Transverse colon (tissue), 4 donors: ENCODE results near the gene DBI. TPM values are rescaled to one million over a fixed set of nuclear protein-coding genes. Genes with fewer than 3 reads are reported as not detected.

Source experiments
- DNase-seq: peaks from one replicate; pipeline ENCODE4 v3.0.0-alpha.2; 2019
- H3K27ac ChIP-seq, 4 donors: fragments of 200-600 bp; sonication (generic); 2 replicates each; pipeline ENCODE4 v1.5.1; 2016 to 2018; ENCODE audit warnings: inconsistent platforms in 4 of 4
- H3K27me3 ChIP-seq: fragments of 200-600 bp; sonication (generic); 2 replicates; pipeline ENCODE4 v1.5.1; 2017; ENCODE audit warnings: inconsistent platforms
- H3K36me3 ChIP-seq, 4 donors: fragments of 200-600 bp; sonication (generic); 2 replicates each; pipeline ENCODE4 v1.5.1; 2017 to 2019; ENCODE audit warnings: inconsistent platforms in 4 of 4
- H3K4me1 ChIP-seq, 4 donors: fragments of 200-600 bp; sonication (generic); 2 replicates each; pipeline ENCODE4 v1.5.1; 2017 to 2020; ENCODE audit warnings: inconsistent platforms in 4 of 4
- H3K4me3 ChIP-seq, 4 donors: fragments of 200-600 bp; sonication (generic); 1 replicate in 1 of 4; 2 replicates in 3 of 4; pipeline versions ENCODE4 v1.5.1 to v1.6.1; 2017 to 2019; ENCODE audit warnings: inconsistent platforms in 4 of 4
- H3K9me3 ChIP-seq, 2 donors: fragments of 200-600 bp; sonication (generic); 2 replicates each; pipeline ENCODE4 v1.5.1; 2017 to 2019; ENCODE audit warnings: inconsistent platforms in 2 of 2
- EP300 ChIP-seq: sonication (generic); formaldehyde crosslinking; IDR thresholded peaks from one replicate; pipeline ENCODE4 v1.6.1; 2017; ENCODE audit warnings: antibody characterized with exemption, low read depth
- POLR2A ChIP-seq: fragments of 450-650 bp; IDR thresholded peaks from one replicate; pipeline ENCODE4 v1.6.1; 2016; ENCODE audit warnings: antibody characterized with exemption, mild to moderate bottlenecking, moderate library complexity
- POLR2AphosphoS5 ChIP-seq, 3 donors: sonication (generic); formaldehyde crosslinking; IDR thresholded peaks; one replicate each; pipeline ENCODE4 v1.6.1; 2016; ENCODE audit warnings: antibody characterized with exemption in 3 of 3
- WGBS, 2 donors: methylation state at CpG; one replicate each; pipeline ENCODE4 v1.1.5; 2018; ENCODE audit warnings: low coverage in 1 of 2; 5-methylcytosine and 5-hydroxymethylcytosine counted together
- in situ Hi-C, 4 donors: fragments of 200-750 bp; cut with MboI; loops; one replicate each; pipeline versions ENCODE4 v1.15.0 to v1.15.1; 2017; ENCODE audit warnings: low sequenced_read_pairs in 3 of 4, low pct_ligation_motif_present in 1 of 4, low pct_unique_long_range_greater_than_20kb in 1 of 4
- intact Hi-C: fragments of 100-400 bp; cut with DNase I; formaldehyde crosslinking; loops from one replicate; pipeline ENCODE4 v1.15.1; 2023; ENCODE audit warnings: low total_unique reads
- total RNA-seq, 4 donors: library from RNA; depleted of rRNA; stranded (reverse); fragments of >200 nt; gene quantifications; one replicate each; pipeline ENCODE4 v1.1.0, GENCODE V29; 2016
- TF ChIP-seq, protein P1 (sequence below), 5 experiments: fragments of 200-600 bp in 3 of 5; fragments of 450-650 bp in 2 of 5; sonication (generic) in 3 of 5; IDR thresholded peaks; 1 replicate in 2 of 5; 2 replicates in 3 of 5; pipeline ENCODE4 v1.5.1; 2016 to 2017; ENCODE audit warnings: antibody characterized with exemption in 5 of 5, inconsistent platforms in 3 of 5, mild to moderate bottlenecking in 2 of 5, moderate library complexity in 1 of 5

Gene DBI
- total RNA-seq, 4 donors from 2014 or later = 33.8 to 212 (median 149) TPM

DNA sequence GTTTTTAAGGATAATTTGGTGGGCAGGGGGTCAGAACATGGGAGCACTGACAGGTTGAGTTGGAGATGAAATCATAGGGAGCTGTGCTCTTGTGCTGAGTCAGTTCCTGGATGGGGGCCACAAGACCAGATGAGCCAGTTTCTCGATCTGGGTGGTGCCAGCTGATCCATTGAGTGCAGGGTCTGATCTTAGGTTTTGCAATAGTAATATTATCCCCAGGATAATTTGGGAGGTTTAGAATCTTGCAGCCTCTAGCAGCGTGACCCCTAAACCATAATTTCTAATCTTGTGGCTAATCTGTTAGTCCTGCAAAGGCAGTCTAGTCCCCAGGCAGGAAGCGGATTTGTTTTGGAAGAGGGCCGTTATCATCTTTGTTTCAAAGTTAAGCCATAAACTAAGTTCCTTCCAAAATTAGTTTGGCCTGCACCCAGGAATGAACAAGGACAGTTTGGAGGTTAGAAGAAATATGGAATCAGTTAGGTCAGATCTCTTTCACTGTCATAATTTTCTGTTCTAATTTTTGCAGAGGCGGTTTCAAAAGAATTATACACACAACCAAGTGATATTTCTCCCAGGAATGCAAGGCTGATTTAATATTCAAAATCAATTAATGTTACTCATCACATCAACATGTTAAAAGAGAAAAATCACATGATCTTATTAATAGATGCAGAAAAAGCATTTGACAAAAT lies 23.0 kb downstream of the DBI start:
- Histone ChIP-seq H3K36me3 (no peaks in the 10 kb centered on the region), H3K4me1 (peaks cover 0 to 20% (median 15%) of the 10 kb centered on the region in 4 donors), H3K9me3 (no peaks in the 10 kb centered on the region), H3K27ac (no peak overlapping the region), H3K4me3 (no peak overlapping the region), H3K27me3 (no peaks in the 10 kb centered on the region)
- intact Hi-C loops (no loop called here), in situ Hi-C loops (no loop called here)
- WGBS, 2 donors = 31 to 50% methylated on average over 2 to 5 of the region's 5 CpGs
- peak; percentile 50 for DNase-seq
- TF ChIP-seq POLR2A (no peak), POLR2AphosphoS5 (IDR thresholded peaks at IDR 0.05) (no peak), EP300 (no peak)
- TF ChIP-seq, protein P1, sequence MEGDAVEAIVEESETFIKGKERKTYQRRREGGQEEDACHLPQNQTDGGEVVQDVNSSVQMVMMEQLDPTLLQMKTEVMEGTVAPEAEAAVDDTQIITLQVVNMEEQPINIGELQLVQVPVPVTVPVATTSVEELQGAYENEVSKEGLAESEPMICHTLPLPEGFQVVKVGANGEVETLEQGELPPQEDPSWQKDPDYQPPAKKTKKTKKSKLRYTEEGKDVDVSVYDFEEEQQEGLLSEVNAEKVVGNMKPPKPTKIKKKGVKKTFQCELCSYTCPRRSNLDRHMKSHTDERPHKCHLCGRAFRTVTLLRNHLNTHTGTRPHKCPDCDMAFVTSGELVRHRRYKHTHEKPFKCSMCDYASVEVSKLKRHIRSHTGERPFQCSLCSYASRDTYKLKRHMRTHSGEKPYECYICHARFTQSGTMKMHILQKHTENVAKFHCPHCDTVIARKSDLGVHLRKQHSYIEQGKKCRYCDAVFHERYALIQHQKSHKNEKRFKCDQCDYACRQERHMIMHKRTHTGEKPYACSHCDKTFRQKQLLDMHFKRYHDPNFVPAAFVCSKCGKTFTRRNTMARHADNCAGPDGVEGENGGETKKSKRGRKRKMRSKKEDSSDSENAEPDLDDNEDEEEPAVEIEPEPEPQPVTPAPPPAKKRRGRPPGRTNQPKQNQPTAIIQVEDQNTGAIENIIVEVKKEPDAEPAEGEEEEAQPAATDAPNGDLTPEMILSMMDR (IDR thresholded peaks at IDR 0.05) = no peak

DNA sequence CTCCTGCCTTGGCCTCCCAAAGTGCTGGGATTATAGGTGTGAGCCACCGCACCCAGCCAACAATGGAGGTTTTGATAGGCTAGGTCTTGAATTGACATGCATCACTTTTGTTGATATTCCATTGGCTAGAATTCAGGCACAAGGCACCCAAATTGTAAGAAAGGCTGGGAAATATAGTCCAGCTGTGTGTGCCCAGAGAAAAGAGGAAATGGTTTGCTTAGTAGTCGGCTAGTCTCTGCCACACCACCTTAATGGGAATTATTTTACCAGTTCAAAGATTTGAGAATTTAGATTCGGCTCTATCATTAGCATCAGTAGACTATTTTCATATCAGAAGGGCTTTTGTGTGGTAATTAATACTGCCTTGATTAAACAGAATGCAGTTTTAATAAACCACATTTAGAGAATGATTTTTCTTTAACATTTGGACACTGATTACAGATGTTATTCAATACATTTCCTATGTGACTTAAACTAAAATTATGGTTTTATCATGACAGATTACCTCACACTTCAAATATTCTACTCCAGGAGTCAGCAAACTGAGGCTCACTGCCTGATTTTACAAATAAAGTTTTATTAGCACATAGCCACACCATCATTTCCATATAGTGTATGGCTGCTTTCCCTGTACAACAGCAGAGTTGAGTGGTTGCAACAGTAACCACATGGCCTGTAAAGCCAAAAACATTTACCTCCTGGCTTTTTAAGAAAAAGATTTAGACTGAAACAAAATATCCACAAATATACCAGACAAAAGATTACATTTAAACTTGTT lies 27.4 kb downstream of the DBI start:
- H3K4me3 ChIP-seq = no peak overlapping the region
- no peaks in the 10 kb centered on the region for H3K9me3 ChIP-seq
- in situ Hi-C loops = no loop called here
- 86 to 100% methylated on average over 1 to 3 of the region's 3 CpGs for WGBS, 2 donors
- TF ChIP-seq, protein P1 (IDR thresholded peaks at IDR 0.05) = no peak
- TF ChIP-seq POLR2AphosphoS5 (IDR thresholded peaks at IDR 0.05) (no peak), POLR2A (no peak), EP300 (no peak)
- no peak overlapping the region for H3K27ac ChIP-seq
- no peak for DNase-seq
- no peaks in the 10 kb centered on the region for H3K27me3 ChIP-seq
- H3K36me3 ChIP-seq = no peaks in the 10 kb centered on the region
- intact Hi-C loops = no loop called here
- H3K4me1 ChIP-seq = peaks cover 0 to 9% (median 6%) of the 10 kb centered on the region in 4 donors

DNA sequence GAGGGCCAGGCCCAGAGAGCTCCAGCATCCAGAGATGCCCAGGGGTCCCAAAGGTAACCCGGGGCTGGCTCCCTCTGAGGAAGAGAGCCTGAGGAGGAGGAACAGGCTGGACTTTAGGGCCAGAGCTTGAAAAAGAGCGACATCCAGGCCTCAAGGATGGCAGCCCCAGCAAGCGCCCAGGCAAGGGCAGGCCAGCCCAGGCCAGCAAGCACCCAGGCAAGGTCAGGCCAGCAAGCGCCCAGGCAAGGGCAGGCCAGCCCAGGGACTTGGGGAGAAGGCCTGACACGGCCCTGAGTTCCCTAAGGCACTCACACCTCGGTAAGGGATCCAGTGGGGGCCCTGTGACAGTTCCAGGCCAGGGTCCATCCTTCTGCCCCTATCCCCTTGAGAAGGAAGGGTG lies 30.4 kb downstream of the DBI start:
- WGBS, 2 donors = 83% methylated on average over 6 of the region's 6 CpGs; no CpG with 5 or more reads in 1 of the 2 donors
- H3K27ac ChIP-seq = no peak overlapping the region
- H3K4me3 ChIP-seq = no peak overlapping the region
- H3K4me1 ChIP-seq = no peaks in the 10 kb centered on the region
- intact Hi-C loops = no loop called here
- no peak for DNase-seq
- in situ Hi-C loops = no loop called here
- no peaks in the 10 kb centered on the region for H3K27me3 ChIP-seq
- H3K36me3 ChIP-seq = no peaks in the 10 kb centered on the region
- H3K9me3 ChIP-seq = no peaks in the 10 kb centered on the region
- TF ChIP-seq POLR2AphosphoS5 (IDR thresholded peaks at IDR 0.05) = no peak
- TF ChIP-seq POLR2A = no peak
- TF ChIP-seq, protein P1 (IDR thresholded peaks at IDR 0.05) = no peak
- no peak for TF ChIP-seq EP300

DNA sequence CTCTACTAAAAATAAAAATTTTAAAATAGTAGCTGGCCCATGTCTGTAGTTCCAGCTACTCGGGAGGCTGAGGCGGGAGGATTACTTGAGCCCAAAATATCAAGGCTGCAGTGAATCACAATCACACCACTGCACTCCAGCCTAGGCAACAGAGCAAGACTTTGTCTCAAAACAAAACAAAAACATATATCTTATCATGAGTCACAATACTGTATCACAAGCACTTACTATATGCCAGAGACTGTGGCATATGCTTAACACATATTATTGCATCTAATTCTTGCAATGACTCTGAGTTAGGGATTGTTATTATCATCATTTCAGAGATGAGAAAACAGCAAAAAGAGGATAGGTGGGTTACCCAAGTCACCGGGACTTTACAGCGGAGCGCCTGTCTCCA lies 35.3 kb downstream of the DBI start:
- intact Hi-C loops = loop anchor here (10.0 kb wide), 1 partner anchor 253 kb away; no protein-coding TSS in a partner anchor

More for the DNA sequence above, 35.3 kb downstream of the DBI start:
- Histone ChIP-seq H3K9me3 (no peaks in the 10 kb centered on the region), H3K4me3 (no peak overlapping the region), H3K4me1 (peaks cover 0 to 12% (median 7%) of the 10 kb centered on the region in 4 donors), H3K27me3 (no peaks in the 10 kb centered on the region), H3K27ac (peak overlapping the region; percentile 66 to 81 (median 71)), H3K36me3 (no peaks in the 10 kb centered on the region)
- TF ChIP-seq POLR2A = no peak
- no peak for TF ChIP-seq POLR2AphosphoS5 (IDR thresholded peaks at IDR 0.05)
- TF ChIP-seq EP300 = no peak
- TF ChIP-seq, protein P1 (IDR thresholded peaks at IDR 0.05) = no peak
- in situ Hi-C loops = loop anchor here in 2 of 4 donors (10.0 to 25.0 kb wide), 2 partner anchors 73 to 260 kb away; no protein-coding TSS in a partner anchor
- DNase-seq = no peak
- WGBS, 2 donors = 85 to 89% methylated on average over 4 to 5 of the region's 5 CpGs
